ENCODE measurements around the gene HSF2BP.

- no peak for TF ChIP-seq POLR2A (IDR thresholded peaks at IDR 0.05)
- TF ChIP-seq CTCF (IDR thresholded peaks at IDR 0.05): no peak
These were observed 77.8 kb downstream of the HSF2BP start for GRCh38 chr21:43581453-43581852.
